Keratinocyte (primary cell): Measurements from ENCODE around the gene CCSER1. TPM values are rescaled to one million over a fixed set of nuclear protein-coding genes. Genes with fewer than 3 reads are reported as not detected.

Experiments
- DNase-seq: peaks from one replicate; pipeline ENCODE4 v3.0.0-alpha.2; 2011; ENCODE audit warnings: low read depth, missing footprints, low spot score
- FAIRE-seq: peaks from 2 replicates; lab custom pipeline; 2011; peaks lifted over from hg19 to GRCh38; lab: Jason Lieb, UNC
- H2AFZ ChIP-seq: 2 replicates; pipeline ENCODE4 v1.6.0; 2012; ENCODE audit warnings: low read length, control low read depth, inconsistent platforms; ENCODE audit not compliant: control insufficient read depth
- H3K27ac ChIP-seq: 2 replicates; pipeline ENCODE4 v1.5.1; 2011; ENCODE audit warnings: low read length; ENCODE audit not compliant: control insufficient read depth, insufficient read depth
- H3K27me3 ChIP-seq: 3 replicates; pipeline ENCODE4 v1.6.0; 2011; ENCODE audit warnings: low read length; ENCODE audit not compliant: control insufficient read depth, insufficient read depth; ENCODE audit errors: extremely low read depth
- H3K36me3 ChIP-seq, 2 experiments: 2 replicates in 1 of 2; 3 replicates in 1 of 2; pipeline ENCODE4 v1.5.1; 2011; ENCODE audit warnings: low read length in 2 of 2, mild to moderate bottlenecking in 1 of 2; ENCODE audit not compliant: control insufficient read depth in 2 of 2, insufficient read depth in 2 of 2; ENCODE audit errors: extremely low read depth in 1 of 2
- H3K4me1 ChIP-seq: 3 replicates; pipeline ENCODE4 v1.5.1; 2011; ENCODE audit warnings: low read length; ENCODE audit not compliant: control insufficient read depth, insufficient read depth; ENCODE audit errors: extremely low read depth
- H3K4me2 ChIP-seq: 3 replicates; pipeline ENCODE4 v1.6.0; 2011; ENCODE audit warnings: low read depth, low read length; ENCODE audit not compliant: control insufficient read depth, insufficient read depth; ENCODE audit errors: extremely low read depth
- H3K4me3 ChIP-seq, 3 experiments: fragments of 200-600 bp in 1 of 3; sonication (generic) in 1 of 3; 2 replicates in 2 of 3; 3 replicates in 1 of 3; pipeline ENCODE4 v1.5.1; 2011 to 2016; ENCODE audit warnings: low read length in 3 of 3, mild to moderate bottlenecking in 3 of 3, control low read depth in 2 of 3, inconsistent platforms in 1 of 3, low read depth in 1 of 3, mixed read lengths in 1 of 3, mixed run types in 1 of 3, moderate library complexity in 1 of 3; ENCODE audit not compliant: control insufficient read depth in 2 of 3, insufficient read depth in 2 of 3; ENCODE audit errors: extremely low read depth in 1 of 3
- H3K79me2 ChIP-seq: 2 replicates; pipeline ENCODE4 v1.6.0; 2012; ENCODE audit warnings: low read length; ENCODE audit not compliant: control insufficient read depth, insufficient read depth
- H3K9ac ChIP-seq: 3 replicates; pipeline ENCODE4 v1.6.0; 2011; ENCODE audit warnings: low read length; ENCODE audit not compliant: control insufficient read depth, insufficient read depth; ENCODE audit errors: extremely low read depth
- H3K9me1 ChIP-seq: 3 replicates; pipeline ENCODE4 v1.6.0; 2011; ENCODE audit warnings: low read length; ENCODE audit not compliant: control insufficient read depth, insufficient read depth; ENCODE audit errors: extremely low read depth
- H3K9me3 ChIP-seq: 2 replicates; pipeline ENCODE4 v1.5.1; 2012; ENCODE audit warnings: low read depth, low read length; ENCODE audit not compliant: control insufficient read depth
- H4K20me1 ChIP-seq: 3 replicates; pipeline ENCODE4 v1.6.0; 2011; ENCODE audit warnings: low read length; ENCODE audit not compliant: control insufficient read depth, insufficient read depth; ENCODE audit errors: extremely low read depth
- CTCF ChIP-seq, 3 experiments: IDR thresholded peaks in 1 of 3; conservative IDR thresholded peaks in 1 of 3; optimal IDR thresholded peaks in 1 of 3; 2 replicates in 2 of 3; 3 replicates in 1 of 3; pipeline versions ENCODE3 to v1.5.1; 2011; ENCODE audit warnings: low read length in 3 of 3, mild to moderate bottlenecking in 3 of 3, moderate library complexity in 2 of 3, control low read depth in 1 of 3, inconsistent platforms in 1 of 3; ENCODE audit not compliant: insufficient read depth in 2 of 3; ENCODE audit errors: extremely low read depth in 1 of 3
- EZH2 ChIP-seq: IDR thresholded peaks from one replicate; pipeline ENCODE4 v1.6.1; 2012; ENCODE audit warnings: inconsistent platforms, mild to moderate bottlenecking, low read length, moderate library complexity
- dilution Hi-C: fragments of 300-500 bp; cut with MboI; formaldehyde crosslinking; loops from one replicate; pipeline ENCODE4 v1.7.0; 2020; ENCODE audit warnings: low sequenced_read_pairs; ENCODE audit not compliant: extremely low pct_ligation_motif_present
- polyA plus RNA-seq, 5 experiments: library from polyadenylated mRNA; depleted of rRNA in 3 of 5; stranded (reverse) in 3 of 5; stranded (forward) in 1 of 5; unstranded in 1 of 5; fragments of >200 nt; gene quantifications; 1 replicate in 1 of 5; 2 replicates in 3 of 5; 3 replicates in 1 of 5; pipeline versions ENCODE4 v1.2.1 to v1.2.3, GENCODE V29; 2011 to 2012; ENCODE audit warnings: missing spikeins in 2 of 5, low read depth in 1 of 5, low replicate concordance in 1 of 5

Gene CCSER1
- polyA plus RNA-seq, 1 donor (not counting 4 experiments of a cell fraction or from before 2014, with no cell fraction given), result 1.2 TPM

- FAIRE-seq, result no peak
- Histone ChIP-seq H3K4me3 (no peak overlapping the region), H3K36me3 (no peaks in the 10 kb centered on the region), H3K9me1 (no peaks in the 10 kb centered on the region), H4K20me1 (no peaks in the 10 kb centered on the region), H2AFZ (no peak overlapping the region), H3K9me3 (no peaks in the 10 kb centered on the region), H3K4me2 (no peak overlapping the region), H3K9ac (no peak overlapping the region), H3K4me1 (no peaks in the 10 kb centered on the region), H3K27ac (no peak overlapping the region), H3K27me3 (no peaks in the 10 kb centered on the region), H3K79me2 (no peaks in the 10 kb centered on the region)
- TF ChIP-seq CTCF (optimal IDR thresholded peaks at IDR 0.05 in 1 of 3, IDR thresholded peaks at IDR 0.05 in 1 of 3, conservative IDR thresholded peaks at IDR 0.05 in 1 of 3; ENCODE audit: extremely low read depth in 1 of 3, insufficient read depth in 2 of 3, low read length in 3 of 3) (no peak), EZH2 (no peak)
- no peak for DNase-seq
- dilution Hi-C loops, result no loop called here
These were observed 42.3 kb upstream of the CCSER1 start for GRCh38 chr4:90084967-90085295.

GRCh38 chr4:90093526-90093925, 33.7 kb upstream of the CCSER1 start:
- dilution Hi-C loops, result no loop called here
- Histone ChIP-seq H3K9me1 (no peaks in the 10 kb centered on the region), H3K27ac (no peak overlapping the region), H4K20me1 (no peaks in the 10 kb centered on the region), H3K79me2 (no peaks in the 10 kb centered on the region), H3K9ac (no peak overlapping the region), H3K27me3 (no peaks in the 10 kb centered on the region), H3K4me1 (no peaks in the 10 kb centered on the region), H3K4me2 (no peak overlapping the region), H3K9me3 (no peaks in the 10 kb centered on the region), H2AFZ (no peak overlapping the region), H3K4me3 (no peak overlapping the region), H3K36me3 (no peaks in the 10 kb centered on the region)
- FAIRE-seq (no peak), DNase-seq (no peak)
- TF ChIP-seq CTCF (optimal IDR thresholded peaks at IDR 0.05 in 1 of 3, IDR thresholded peaks at IDR 0.05 in 1 of 3, conservative IDR thresholded peaks at IDR 0.05 in 1 of 3; ENCODE audit: extremely low read depth in 1 of 3, insufficient read depth in 2 of 3, low read length in 3 of 3) (no peak), EZH2 (no peak)
